Body of pancreas (tissue), 4 donors: ENCODE measurements around the gene CEP170B. TPM values are rescaled to one million over a fixed set of nuclear protein-coding genes. Genes with fewer than 3 reads are reported as not detected.

Experiments used
- ATAC-seq: fragments of 150-250 bp; one replicate; pipeline ENCODE4 v1.9.1; 2016
- DNase-seq, 4 donors: peaks; one replicate each; pipeline ENCODE4 v3.0.0-alpha.2; 2019
- H3K27ac ChIP-seq, 4 donors: fragments of 200-600 bp; sonication (generic); 1 replicate in 3 of 4; 2 replicates in 1 of 4; pipeline versions ENCODE4 v1.5.1 to v1.6.1; 2016 to 2019; ENCODE audit warnings: mild to moderate bottlenecking in 1 of 4, mixed read lengths in 1 of 4, moderate library complexity in 1 of 4
- H3K27me3 ChIP-seq, 2 donors: fragments of 200-600 bp; sonication (generic); one replicate each; pipeline ENCODE4 v1.6.0; 2016; ENCODE audit warnings: mild to moderate bottlenecking in 1 of 2
- H3K36me3 ChIP-seq, 2 donors: fragments of 200-600 bp; sonication (generic); replicated peaks in 1 of 2; 2 replicates each; pipeline ENCODE4 v1.5.1; 2016; ENCODE audit warnings: low read depth in 2 of 2; ENCODE audit not compliant: insufficient read depth in 1 of 2
- H3K4me1 ChIP-seq: fragments of 200-600 bp; sonication (generic); one replicate; pipeline ENCODE4 v1.6.0; 2016
- H3K4me3 ChIP-seq, 2 donors: fragments of 200-600 bp; sonication (generic); 1 replicate in 1 of 2; 2 replicates in 1 of 2; pipeline ENCODE4 v1.5.1; 2016 to 2019
- H3K9me3 ChIP-seq, 3 donors: fragments of 200-600 bp; sonication (generic); 1 replicate in 2 of 3; 2 replicates in 1 of 3; pipeline ENCODE4 v1.5.1; 2016
- CTCF ChIP-seq, 7 experiments: fragments of 450-650 bp in 4 of 7; fragments of 200-600 bp in 3 of 7; sonication (generic) in 3 of 7; IDR thresholded peaks; one replicate each; pipeline ENCODE4 v1.5.1; 2016 to 2019; ENCODE audit warnings: antibody characterized with exemption in 7 of 7
- POLR2A ChIP-seq, 3 donors: fragments of 450-650 bp; IDR thresholded peaks; one replicate each; pipeline ENCODE4 v1.6.1; 2016; ENCODE audit warnings: antibody characterized with exemption in 3 of 3, mild to moderate bottlenecking in 2 of 3
- WGBS, 2 donors: methylation state at CpG; one replicate each; pipeline ENCODE4 v1.1.5; 2017; 5-methylcytosine and 5-hydroxymethylcytosine counted together
- intact Hi-C: fragments of 100-400 bp; cut with DNase I; formaldehyde crosslinking; loops from one replicate; pipeline ENCODE4 v1.15.1; 2023
- total RNA-seq, 2 donors: library from RNA; depleted of rRNA; stranded (reverse); fragments of >200 nt; gene quantifications; one replicate each; pipeline ENCODE4 v1.1.0, GENCODE V29; 2016

CEP170B gene
- total RNA-seq, 2 donors from 2014 or later = 23.6 to 41.9 TPM

GRCh38 chr14:104919993-104920315 lies 54.9 kb downstream of the CEP170B start:
- intact Hi-C loops = no loop called here

GRCh38 chr14:104923640-104924420 lies 58.8 kb downstream of the CEP170B start:
- WGBS, 2 donors = 90 to 93% methylated on average over 2 to 4 of the region's 4 CpGs
- no peak for DNase-seq

More at GRCh38 chr14:104919993-104920315, 54.9 kb downstream of the CEP170B start:
- no peak for ATAC-seq
- Histone ChIP-seq H3K4me1 (no peaks in the 10 kb centered on the region), H3K27ac (no peak overlapping the region), H3K9me3 (no peaks in the 10 kb centered on the region), H3K36me3 (no peaks in the 10 kb centered on the region), H3K27me3 (no peaks in the 10 kb centered on the region), H3K4me3 (no peak overlapping the region)
- 57 to 59% methylated on average over 3 of the region's 3 CpGs for WGBS, 2 donors
- no peak for TF ChIP-seq POLR2A (IDR thresholded peaks at IDR 0.05)
- no peak for TF ChIP-seq CTCF (IDR thresholded peaks at IDR 0.05)
- no peak for DNase-seq

GRCh38 chr14:104924421-104925213 lies 59.5 kb downstream of the CEP170B start, which contains the start of gene PLD4:
Gene PLD4, plus strand, starts transcription at chr14:104924879. Its CDS starts 2,262 bp downstream, at chr14:104927141.
- Histone ChIP-seq H3K36me3 (no peaks in the 10 kb centered on the region), H3K4me3 (no peak within 1 kb of the TSS), H3K9me3 (no peaks in the 10 kb centered on the region), H3K4me1 (peaks cover 5% of the 10 kb centered on the region), H3K27ac (no peak within 1 kb of the TSS), H3K27me3 (no peaks in the 10 kb centered on the region)
- intact Hi-C loops = no loop called here
- ATAC-seq (no peak), DNase-seq (no peak)
- 69 to 89% methylated on average over 11 to 14 of the region's 14 CpGs for WGBS, 2 donors
- no peak for TF ChIP-seq CTCF (IDR thresholded peaks at IDR 0.05)
- TF ChIP-seq POLR2A (IDR thresholded peaks at IDR 0.05) = no peak

More at GRCh38 chr14:104923640-104924420, 58.8 kb downstream of the CEP170B start:
- no peak overlapping the region for H3K27ac ChIP-seq
- TF ChIP-seq CTCF (IDR thresholded peaks at IDR 0.05) (no peak), POLR2A (IDR thresholded peaks at IDR 0.05) (no peak)
- no peak overlapping the region for H3K4me3 ChIP-seq
- H3K36me3 ChIP-seq = no peaks in the 10 kb centered on the region
- H3K9me3 ChIP-seq = no peaks in the 10 kb centered on the region
- intact Hi-C loops = no loop called here
- H3K27me3 ChIP-seq = no peaks in the 10 kb centered on the region
- no peak for ATAC-seq
- H3K4me1 ChIP-seq = peaks cover 5% of the 10 kb centered on the region

GRCh38 chr14:104925214-104925854 lies 60.3 kb downstream of the CEP170B start:
- 73 to 83% methylated on average over 1 to 8 of the region's 10 CpGs for WGBS, 2 donors

More at GRCh38 chr14:104925214-104925854, 60.3 kb downstream of the CEP170B start:
- Histone ChIP-seq H3K4me1 (peaks cover 5% of the 10 kb centered on the region), H3K27me3 (no peaks in the 10 kb centered on the region), H3K36me3 (no peaks in the 10 kb centered on the region), H3K9me3 (no peaks in the 10 kb centered on the region), H3K4me3 (no peak overlapping the region), H3K27ac (no peak overlapping the region)
- ATAC-seq (no peak), DNase-seq (no peak)
- intact Hi-C loops = no loop called here
- TF ChIP-seq POLR2A (IDR thresholded peaks at IDR 0.05) (no peak), CTCF (IDR thresholded peaks at IDR 0.05) (no peak)
